T-helper 1 cell treated with Interleukin-12 subunit alpha and Interleukin-12 subunit beta and Interleukin-4 antibody, amounts not matched to agents 30 μg/mL and 1 μg/mL, for 36 hours (primary cell): ENCODE measurements around the gene NEUROD2.

Source experiments
- H3K27ac Mint-ChIP-seq: one replicate; pipeline ENCODE4 v1.8.0; 2021; ENCODE audit warnings: mild to moderate bottlenecking, mixed read lengths
- H3K27me3 Mint-ChIP-seq: one replicate; pipeline ENCODE4 v1.8.0; 2021; ENCODE audit warnings: low read depth, mixed read lengths
- H3K36me3 Mint-ChIP-seq: one replicate; pipeline ENCODE4 v1.8.0; 2021; ENCODE audit warnings: low read depth, mixed read lengths
- H3K4me1 Mint-ChIP-seq: one replicate; pipeline ENCODE4 v1.8.0; 2021; ENCODE audit warnings: low read depth, mixed read lengths
- H3K4me3 Mint-ChIP-seq: one replicate; pipeline ENCODE4 v1.8.0; 2021; ENCODE audit warnings: mild to moderate bottlenecking, moderate library complexity, mixed read lengths
- H3K9me3 Mint-ChIP-seq: one replicate; pipeline ENCODE4 v1.8.0; 2021; ENCODE audit warnings: mixed read lengths

NEUROD2 gene

GRCh38 chr17:39639566-39640458 is 32.1 kb upstream of the NEUROD2 start:
- Mint-ChIP-seq H3K9me3 (no peaks in the 10 kb centered on the region), H3K36me3 (peaks cover 11% of the 10 kb centered on the region), H3K4me1 (peaks cover 41% of the 10 kb centered on the region), H3K27ac (no peak overlapping the region), H3K4me3 (no peak overlapping the region), H3K27me3 (no peaks in the 10 kb centered on the region)

DNA sequence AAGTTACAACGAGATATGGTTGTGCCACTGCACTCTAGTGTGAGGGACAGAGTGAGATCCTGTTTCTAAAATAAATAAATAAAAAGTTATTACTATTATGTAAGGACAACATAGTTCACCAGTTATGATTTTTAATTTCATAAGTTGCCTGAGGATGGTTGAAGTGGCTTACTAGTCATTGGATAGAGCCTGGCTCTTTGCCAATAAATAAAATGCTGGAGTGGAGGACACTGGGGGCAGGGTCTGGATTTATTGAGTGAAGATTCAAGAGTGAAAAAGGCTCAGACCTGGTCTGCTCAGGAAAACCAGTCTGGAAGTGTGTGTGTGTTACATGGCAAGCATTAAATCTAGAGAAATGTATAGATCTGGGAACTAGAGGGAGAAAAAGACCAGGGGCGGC is 31.3 kb upstream of the NEUROD2 start:
- Mint-ChIP-seq H3K4me1 (peaks cover 40% of the 10 kb centered on the region), H3K4me3 (no peak overlapping the region), H3K27ac (no peak overlapping the region), H3K27me3 (no peaks in the 10 kb centered on the region), H3K9me3 (no peaks in the 10 kb centered on the region), H3K36me3 (peaks cover 11% of the 10 kb centered on the region)

- Mint-ChIP-seq H3K4me1 (peaks cover 40% of the 10 kb centered on the region), H3K36me3 (peaks cover 8% of the 10 kb centered on the region), H3K4me3 (peak overlapping the region; percentile 96), H3K27ac (peak overlapping the region; percentile 58), H3K9me3 (no peaks in the 10 kb centered on the region), H3K27me3 (no peaks in the 10 kb centered on the region)
These were observed 30.6 kb upstream of the NEUROD2 start for GRCh38 chr17:39638317-39638716.

DNA sequence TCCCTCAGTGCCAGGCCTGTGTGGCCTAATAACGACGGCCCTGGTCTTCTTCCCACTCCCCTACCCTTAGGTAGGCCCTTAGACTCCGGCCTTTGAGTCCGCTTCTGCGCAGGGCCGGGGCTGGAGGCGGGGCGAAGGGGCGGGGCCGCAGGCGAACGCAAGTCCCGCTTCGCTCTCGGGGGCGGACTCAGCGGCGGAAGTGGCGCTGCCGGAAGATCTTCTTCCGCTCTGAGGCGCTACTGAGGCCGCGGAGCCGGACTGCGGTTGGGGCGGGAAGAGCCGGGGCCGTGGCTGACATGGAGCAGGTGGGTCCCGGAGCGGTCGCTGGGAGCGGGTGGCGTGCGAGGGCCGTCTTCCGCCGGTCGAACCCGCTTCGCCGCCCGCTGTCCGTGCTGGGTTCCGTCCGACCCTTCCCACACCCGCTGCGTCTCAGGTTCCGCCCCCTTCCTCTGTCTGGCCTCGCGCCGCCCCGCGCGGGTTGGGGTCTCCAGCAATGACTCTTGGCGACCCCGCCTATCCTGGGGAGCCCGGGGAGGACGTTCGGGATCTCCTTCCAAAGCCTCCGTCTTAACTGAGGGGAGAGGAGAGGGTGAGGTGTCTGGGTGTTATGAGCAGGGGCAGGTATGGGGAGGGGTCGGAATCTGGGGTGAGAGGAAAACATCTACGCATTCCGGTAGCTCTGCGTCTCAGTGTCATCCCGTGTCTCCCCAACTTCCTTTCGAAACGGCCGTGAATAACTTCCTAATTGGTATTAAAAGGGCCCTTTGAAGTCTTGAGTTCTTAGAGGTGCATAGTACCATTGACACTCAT is 29.4 kb upstream of the NEUROD2 start, which contains the start of gene STARD3:
Gene STARD3 (plus strand): TSS at position 218 of the 810 bp plus-strand sequence. CDS start 16,388 bp downstream, outside the sequence.
- H3K4me3 Mint-ChIP-seq: peak within 1 kb of the TSS; percentile 96
- peak within 1 kb of the TSS; percentile 74 for H3K27ac Mint-ChIP-seq
- H3K36me3 Mint-ChIP-seq: peaks cover 8% of the 10 kb centered on the region
- peaks cover 32% of the 10 kb centered on the region for H3K4me1 Mint-ChIP-seq
- H3K27me3 Mint-ChIP-seq: no peaks in the 10 kb centered on the region
- H3K9me3 Mint-ChIP-seq: no peaks in the 10 kb centered on the region

DNA sequence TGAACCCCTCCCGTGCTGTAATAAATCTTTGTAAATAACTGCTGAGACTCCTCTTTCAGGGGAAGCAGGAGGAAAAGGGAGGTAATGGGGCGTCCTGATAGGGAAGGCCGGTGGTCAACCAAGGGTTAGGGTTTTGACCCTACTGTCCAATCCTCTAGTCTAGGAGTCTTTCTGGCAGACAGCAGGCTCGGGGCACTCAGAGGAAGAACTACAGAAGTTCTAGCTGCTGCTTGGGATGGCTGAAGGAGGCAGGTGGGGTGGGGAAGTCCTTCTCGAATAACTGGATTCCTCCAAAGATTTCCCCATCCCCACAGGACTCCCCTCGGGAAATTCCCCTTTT is 28.8 kb upstream of the NEUROD2 start:
- Mint-ChIP-seq H3K9me3 (no peaks in the 10 kb centered on the region), H3K27me3 (peaks cover 4% of the 10 kb centered on the region), H3K36me3 (peaks cover 8% of the 10 kb centered on the region), H3K4me3 (peak overlapping the region; percentile 96), H3K27ac (peak overlapping the region; percentile 29), H3K4me1 (peaks cover 33% of the 10 kb centered on the region)

GRCh38 chr17:39635614-39636176 is 28.0 kb upstream of the NEUROD2 start:
- no peaks in the 10 kb centered on the region for H3K9me3 Mint-ChIP-seq
- H3K27me3 Mint-ChIP-seq: peaks cover 12% of the 10 kb centered on the region
- peaks cover 8% of the 10 kb centered on the region for H3K36me3 Mint-ChIP-seq
- no peak overlapping the region for H3K27ac Mint-ChIP-seq
- peaks cover 37% of the 10 kb centered on the region for H3K4me1 Mint-ChIP-seq
- no peak overlapping the region for H3K4me3 Mint-ChIP-seq

GRCh38 chr17:39634384-39634871 is 26.7 kb upstream of the NEUROD2 start:
- Mint-ChIP-seq H3K4me1 (peaks cover 32% of the 10 kb centered on the region), H3K27me3 (peaks cover 14% of the 10 kb centered on the region), H3K9me3 (no peaks in the 10 kb centered on the region), H3K36me3 (peaks cover 8% of the 10 kb centered on the region), H3K4me3 (no peak overlapping the region), H3K27ac (no peak overlapping the region)

- Mint-ChIP-seq H3K27ac (no peak overlapping the region), H3K9me3 (no peaks in the 10 kb centered on the region), H3K4me1 (peaks cover 26% of the 10 kb centered on the region), H3K4me3 (no peak overlapping the region), H3K27me3 (peaks cover 22% of the 10 kb centered on the region), H3K36me3 (peaks cover 4% of the 10 kb centered on the region)
These were observed 26.0 kb upstream of the NEUROD2 start for GRCh38 chr17:39633570-39634183.

GRCh38 chr17:39632153-39632941 is 24.6 kb upstream of the NEUROD2 start:
- H3K27ac Mint-ChIP-seq: no peak overlapping the region
- H3K27me3 Mint-ChIP-seq: peaks cover 35% of the 10 kb centered on the region
- peaks cover 14% of the 10 kb centered on the region for H3K4me1 Mint-ChIP-seq
- H3K36me3 Mint-ChIP-seq: no peaks in the 10 kb centered on the region
- no peaks in the 10 kb centered on the region for H3K9me3 Mint-ChIP-seq
- H3K4me3 Mint-ChIP-seq: no peak overlapping the region

GRCh38 chr17:39631403-39631802 is 23.7 kb upstream of the NEUROD2 start:
- H3K9me3 Mint-ChIP-seq: no peaks in the 10 kb centered on the region
- no peak overlapping the region for H3K27ac Mint-ChIP-seq
- H3K4me1 Mint-ChIP-seq: peaks cover 13% of the 10 kb centered on the region
- H3K4me3 Mint-ChIP-seq: no peak overlapping the region
- H3K36me3 Mint-ChIP-seq: no peaks in the 10 kb centered on the region
- peaks cover 41% of the 10 kb centered on the region for H3K27me3 Mint-ChIP-seq

GRCh38 chr17:39629898-39630297 is 22.2 kb upstream of the NEUROD2 start:
- no peaks in the 10 kb centered on the region for H3K9me3 Mint-ChIP-seq
- H3K36me3 Mint-ChIP-seq: no peaks in the 10 kb centered on the region
- peaks cover 13% of the 10 kb centered on the region for H3K4me1 Mint-ChIP-seq
- no peak overlapping the region for H3K4me3 Mint-ChIP-seq
- peaks cover 56% of the 10 kb centered on the region for H3K27me3 Mint-ChIP-seq
- H3K27ac Mint-ChIP-seq: no peak overlapping the region

- no peaks in the 10 kb centered on the region for H3K9me3 Mint-ChIP-seq
These were observed 21.8 kb upstream of the NEUROD2 start for GRCh38 chr17:39629494-39629880.

DNA sequence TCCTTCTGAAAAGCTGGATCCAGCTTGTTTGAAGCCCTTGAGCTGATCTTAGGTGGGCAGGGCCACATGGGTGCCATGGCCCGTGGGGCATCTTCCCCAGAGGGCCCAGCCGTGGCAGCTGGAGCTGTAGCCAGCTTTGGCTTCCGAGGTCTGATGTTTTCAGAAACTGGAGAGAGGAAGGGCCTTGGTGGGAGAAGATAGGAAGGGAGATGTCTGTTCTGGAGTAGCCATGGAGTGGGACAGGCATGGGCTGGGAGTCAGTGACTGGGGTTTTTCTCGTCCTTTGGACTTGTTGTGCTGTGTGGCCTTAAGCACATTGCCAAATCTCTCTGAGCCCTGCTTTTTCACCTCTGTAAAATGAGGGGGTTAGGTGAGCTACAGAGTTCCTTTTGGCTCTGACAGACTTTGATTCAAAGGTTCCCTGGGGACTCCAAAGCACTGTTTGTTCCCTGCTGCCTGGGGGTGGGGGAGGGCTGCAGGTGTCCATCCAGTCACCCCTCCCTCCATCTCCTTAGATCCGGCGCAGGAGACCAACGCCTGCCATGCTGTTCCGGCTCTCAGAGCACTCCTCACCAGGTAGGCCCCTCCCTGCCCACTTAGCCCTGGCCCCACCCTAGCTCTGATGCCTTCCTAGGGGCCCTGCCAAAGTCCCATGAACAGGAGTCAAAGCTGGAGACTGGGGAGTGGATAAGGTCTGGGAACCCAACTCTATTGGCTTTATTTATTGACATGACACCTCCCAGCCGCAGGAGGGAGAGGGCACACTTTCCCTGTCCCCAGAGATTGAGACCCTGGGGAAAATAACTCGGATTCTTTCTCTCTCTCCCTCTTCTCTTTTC is 21.2 kb upstream of the NEUROD2 start:
- no peak overlapping the region for H3K4me3 Mint-ChIP-seq
- H3K27me3 Mint-ChIP-seq: peaks cover 62% of the 10 kb centered on the region
- H3K27ac Mint-ChIP-seq: no peak overlapping the region
- peaks cover 13% of the 10 kb centered on the region for H3K4me1 Mint-ChIP-seq
- H3K36me3 Mint-ChIP-seq: no peaks in the 10 kb centered on the region
- no peaks in the 10 kb centered on the region for H3K9me3 Mint-ChIP-seq

More at GRCh38 chr17:39629494-39629880, 21.8 kb upstream of the NEUROD2 start:
- H3K27ac Mint-ChIP-seq: no peak overlapping the region
- peaks cover 13% of the 10 kb centered on the region for H3K4me1 Mint-ChIP-seq
- H3K36me3 Mint-ChIP-seq: no peaks in the 10 kb centered on the region
- peaks cover 60% of the 10 kb centered on the region for H3K27me3 Mint-ChIP-seq
- H3K4me3 Mint-ChIP-seq: no peak overlapping the region
